Inflammatory macrophage treated with lipopolysaccharide for 1 hour (primary cell): Measurements from ENCODE around the gene BRCA1.
A peak's percentile ranks its signal among the peaks of the same experiment; 100 is the strongest.

Experiments
- DNase-seq, 2 donors: peaks; one replicate each; pipeline ENCODE4 v3.0.0-alpha.2; 2020 to 2022

The BRCA1 gene

GRCh38 chr17:43024407-43025289 is 100.5 kb downstream of the BRCA1 start, which contains the start of gene RND2:
RND2 (plus strand) TSS chr17:43025231; CDS start chr17:43025348, 117 bp downstream.
- peak; percentile 84 to 88 for DNase-seq

GRCh38 chr17:43021741-43022512 is 103.2 kb downstream of the BRCA1 start, which contains the start of gene VAT1:
VAT1 (minus strand) TSS chr17:43022385; CDS start chr17:43022322, 63 bp downstream.
- peak; percentile 68 to 78 for DNase-seq

DNA sequence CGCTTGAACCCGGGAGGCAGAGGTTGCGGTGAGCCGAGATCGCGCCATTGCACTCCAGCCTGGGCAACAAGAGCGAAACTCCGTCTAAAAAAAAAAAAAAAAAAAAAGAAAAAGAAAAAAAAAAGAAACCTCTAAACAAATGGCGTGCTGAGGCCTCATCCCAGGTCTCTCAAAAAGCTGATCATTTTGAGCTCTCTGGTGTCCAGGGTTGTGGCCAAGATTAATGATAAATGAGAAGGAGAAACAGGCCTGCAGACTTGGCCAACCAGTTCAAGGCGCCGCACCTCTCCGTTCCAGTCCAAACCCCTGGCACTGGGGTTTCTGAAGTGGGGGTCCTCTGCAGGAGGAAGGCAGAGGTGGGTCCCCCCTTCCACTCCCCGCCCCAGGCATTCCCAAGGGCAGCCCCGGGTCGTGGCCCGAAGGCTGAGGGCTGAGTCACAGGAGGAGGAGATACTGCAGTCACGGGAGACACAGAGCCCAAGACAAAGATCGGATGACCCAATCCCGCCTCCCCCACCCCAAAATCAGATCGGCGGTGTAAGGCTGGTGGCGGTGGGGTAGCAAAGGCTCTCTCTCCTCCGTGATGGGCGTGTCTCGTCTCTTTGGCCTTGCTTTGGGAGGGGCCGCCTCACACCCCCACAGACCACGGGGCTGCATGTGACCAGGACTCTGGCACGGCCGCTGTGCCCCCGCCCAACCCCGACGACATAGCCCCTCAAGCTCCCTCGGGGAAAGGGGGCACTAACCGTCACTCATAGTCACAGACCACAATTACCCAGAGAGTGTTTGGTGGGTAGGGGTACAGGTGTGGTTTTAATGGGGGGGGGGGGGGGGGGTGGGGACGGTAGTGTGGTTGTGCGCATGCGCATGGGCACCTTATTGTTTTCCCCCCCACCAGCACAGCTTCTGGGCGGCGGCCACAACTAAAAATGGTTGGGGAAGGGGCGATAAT is 104.1 kb downstream of the BRCA1 start:
- peak; percentile 71 to 82 for DNase-seq

DNA sequence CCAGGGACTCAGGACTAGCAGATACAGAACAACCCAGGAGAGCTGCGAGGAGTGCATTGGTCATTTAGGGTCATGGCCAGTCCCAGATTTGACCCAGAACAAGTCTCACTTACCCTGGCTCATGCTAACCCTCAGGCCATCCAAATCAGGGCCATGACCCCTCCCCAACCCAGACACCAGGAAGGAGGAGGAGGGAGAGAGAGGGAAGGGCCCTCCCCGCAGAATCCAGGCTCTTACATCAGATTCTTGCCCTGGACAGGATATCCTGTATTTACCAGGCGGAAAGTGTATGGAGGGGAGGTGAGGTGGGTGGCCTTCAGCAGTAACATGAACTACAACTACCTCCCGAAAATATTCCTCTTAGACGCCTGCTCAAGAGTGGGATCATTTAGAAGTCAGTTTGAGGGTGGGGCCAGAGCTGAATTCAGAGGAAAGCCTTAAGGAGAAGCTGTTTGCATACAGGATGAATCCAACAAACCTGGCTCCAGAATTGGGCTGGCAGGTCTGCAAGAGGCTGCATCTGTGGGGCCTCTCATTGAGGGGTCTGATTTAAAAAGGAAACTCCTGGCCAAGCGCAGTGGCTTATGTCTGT is 105.0 kb downstream of the BRCA1 start:
- DNase-seq: no peak

GRCh38 chr17:43019418-43019817 is 105.7 kb downstream of the BRCA1 start:
- DNase-seq: no peak

GRCh38 chr17:43018932-43019331 is 106.2 kb downstream of the BRCA1 start:
- DNase-seq: no peak

DNA sequence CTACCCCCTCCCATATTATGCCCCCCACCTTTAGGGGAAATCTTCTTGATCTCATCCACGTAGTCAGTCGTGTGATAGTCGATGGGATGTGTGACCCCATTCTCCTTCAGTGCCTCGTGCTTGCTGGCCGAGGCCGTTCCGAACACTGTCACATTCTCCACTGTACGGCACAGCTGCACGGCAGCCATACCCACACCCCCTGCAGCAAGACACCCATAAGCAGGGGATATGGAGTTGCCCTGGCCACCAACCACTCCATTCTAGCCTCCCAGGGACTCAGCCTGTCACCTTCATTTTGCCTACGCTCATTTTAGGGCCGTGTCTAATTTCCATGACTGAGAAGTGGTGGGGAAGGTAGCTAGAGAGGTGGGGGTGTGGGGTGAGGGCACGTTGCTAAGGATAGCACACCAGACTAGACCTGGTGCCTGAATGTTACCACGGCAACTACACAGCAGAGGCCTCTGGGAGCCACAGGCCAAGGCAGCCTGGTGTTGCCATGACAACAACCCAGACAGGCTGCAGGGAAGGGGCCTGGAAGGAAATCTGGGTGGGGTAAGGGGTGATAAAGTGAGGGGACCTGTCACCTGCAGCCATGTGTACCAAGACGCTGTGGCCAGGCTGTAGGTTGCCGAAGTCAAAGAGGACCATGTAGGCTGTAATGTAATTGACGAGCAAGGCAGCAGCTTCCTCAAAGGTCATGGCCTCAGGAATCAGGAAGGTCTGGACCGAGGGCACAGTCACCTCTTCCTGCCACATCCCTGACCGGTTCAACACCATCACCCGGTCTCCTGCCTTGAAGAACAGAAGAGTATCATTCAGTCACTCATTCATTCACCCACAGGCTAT is 106.9 kb downstream of the BRCA1 start:
- peak; percentile 19 to 33 for DNase-seq

DNA sequence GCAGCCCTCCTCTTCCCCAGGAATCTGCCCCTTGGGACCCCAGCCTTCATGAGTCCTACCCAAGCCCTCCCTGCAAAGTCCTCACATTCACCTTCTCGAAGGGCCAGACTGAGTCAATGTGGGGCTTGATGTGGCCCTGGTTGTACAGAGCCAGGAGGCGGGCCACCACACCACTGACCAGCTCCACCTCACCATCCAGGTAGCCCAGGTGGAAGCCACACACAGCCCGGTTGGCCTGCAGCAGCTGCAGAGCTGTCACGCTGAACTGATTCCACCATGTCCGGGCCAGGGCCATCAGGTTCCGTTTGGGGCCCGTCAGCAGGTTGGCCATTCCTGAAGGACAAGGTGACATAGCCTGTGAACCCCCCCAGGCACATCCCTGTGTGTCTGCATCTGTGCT is 108.9 kb downstream of the BRCA1 start:
- DNase-seq: no peak

DNA sequence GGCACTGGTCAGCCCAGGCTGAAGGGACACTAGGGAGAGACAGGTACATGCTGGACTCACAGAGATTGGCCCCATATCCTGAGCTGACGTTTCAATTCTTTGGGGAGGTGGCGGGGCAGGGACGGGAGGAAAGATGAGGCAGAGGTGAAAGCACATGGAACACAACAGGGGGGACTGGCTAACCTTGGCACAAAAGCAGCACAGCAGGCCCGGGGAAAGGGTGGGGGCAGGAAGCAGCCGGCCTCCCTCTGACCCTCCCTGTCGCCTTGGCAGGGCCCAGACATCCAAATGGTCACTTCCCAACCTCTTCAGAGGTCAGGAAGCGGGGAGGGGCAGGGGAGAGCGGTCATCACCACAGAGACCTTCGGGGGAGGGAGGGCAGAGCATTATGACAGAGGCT is 109.6 kb downstream of the BRCA1 start:
- DNase-seq: no peak

GRCh38 chr17:43014649-43015542 is 110.3 kb downstream of the BRCA1 start:
- DNase-seq: no peak

GRCh38 chr17:43014020-43014648 is 111.0 kb downstream of the BRCA1 start:
- DNase-seq: no peak

GRCh38 chr17:43013296-43013695 is 111.9 kb downstream of the BRCA1 start:
- DNase-seq: no peak

DNA sequence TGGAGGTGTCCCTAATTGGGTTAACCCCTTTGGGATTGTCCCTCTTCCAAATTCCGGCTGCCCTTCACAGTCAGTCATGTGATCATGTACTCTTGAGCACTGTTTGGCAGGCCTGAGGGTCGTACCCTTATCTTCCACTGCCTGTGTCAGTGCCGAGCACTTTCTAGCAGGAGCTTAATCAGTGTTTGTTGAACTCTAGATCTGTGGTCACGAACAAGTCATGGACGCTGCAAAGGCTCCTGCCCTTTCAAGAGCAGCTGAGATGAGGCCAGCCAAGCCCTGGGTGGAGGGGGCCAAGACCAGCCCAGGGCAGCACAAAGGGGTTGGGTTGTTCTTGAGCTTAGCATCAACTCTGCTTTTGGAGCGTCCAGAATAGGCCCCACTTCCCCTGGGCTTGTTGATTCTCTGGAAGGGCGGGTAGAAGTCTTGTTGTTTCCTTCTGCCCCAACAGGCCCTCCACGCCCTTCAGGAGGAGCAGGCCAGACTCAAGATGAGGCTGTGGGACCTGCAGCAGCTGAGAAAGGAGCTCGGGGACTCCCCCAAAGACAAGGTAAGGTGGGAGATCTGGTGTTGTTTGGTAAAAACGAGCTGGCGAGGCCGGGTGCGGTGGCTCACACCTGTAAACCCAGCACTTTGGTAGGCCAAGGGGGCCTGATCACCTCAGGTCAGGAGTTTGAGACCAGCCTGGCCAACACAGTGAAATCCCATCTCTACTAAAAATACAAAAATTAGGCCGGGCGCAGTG is 113.3 kb downstream of the BRCA1 start:
- no peak for DNase-seq

DNA sequence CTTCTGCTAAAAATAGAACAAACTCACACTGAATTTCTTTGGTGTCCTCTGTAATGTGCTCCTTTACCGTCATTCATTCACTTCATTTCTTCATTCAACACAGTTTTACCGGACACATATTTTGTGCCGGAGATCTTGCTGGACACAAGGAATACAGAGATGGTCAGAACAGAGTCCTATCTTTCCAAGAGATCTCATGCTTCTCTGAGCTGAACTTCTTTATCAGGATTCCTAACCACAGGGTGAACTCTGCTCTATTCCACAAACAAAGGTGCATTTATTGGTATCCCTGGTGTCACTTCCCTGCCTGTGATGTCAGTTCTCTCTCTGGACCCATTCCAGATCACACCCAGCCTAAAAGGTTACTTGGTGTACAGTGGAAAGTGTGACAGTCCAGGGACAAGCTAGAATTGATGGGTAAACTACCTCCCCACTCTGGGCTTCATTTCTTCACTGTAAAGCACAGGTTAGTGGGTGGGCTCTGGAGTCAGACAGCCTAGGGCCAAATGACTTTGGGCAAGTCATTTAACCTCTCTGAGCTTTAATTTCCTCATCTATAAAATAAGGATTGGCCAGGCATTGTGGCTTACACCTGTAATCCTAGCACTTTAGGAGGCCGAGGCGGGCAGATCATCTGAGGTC is 114.4 kb downstream of the BRCA1 start:
- no peak for DNase-seq

- DNase-seq: peak; percentile 77 to 91
These were observed 118.3 kb downstream of the BRCA1 start, which contains the start of gene IFI35 for GRCh38 chr17:43006639-43007551. IFI35 (plus strand) TSS chr17:43006784; CDS start chr17:43006948, 164 bp downstream.

- DNase-seq: no peak
These were observed 121.5 kb downstream of the BRCA1 start for GRCh38 chr17:43003542-43004172.
